22Rv1 (cell line): ENCODE measurements around the gene FBXL15.
A peak's percentile ranks its signal among the peaks of the same experiment; 100 is the strongest.

Experiments used
- H3K27ac ChIP-seq: fragments of 450-650 bp; 2 replicates; pipeline ENCODE4 v1.5.1; 2017
- CTCF ChIP-seq: fragments of 450-650 bp; IDR thresholded peaks from 2 replicates; pipeline ENCODE4 v1.5.1; 2017; ENCODE audit warnings: mild to moderate bottlenecking
- ZFX ChIP-seq: fragments of 450-650 bp; IDR thresholded peaks from 2 replicates; pipeline ENCODE4 v1.6.1; 2017; ENCODE audit warnings: antibody characterized with exemption, borderline replicate concordance

FBXL15 gene

GRCh38 chr10:102402512-102402896 lies 18.1 kb upstream of the FBXL15 start:
- TF ChIP-seq ZFX = no peak
- TF ChIP-seq CTCF = no peak
- peak overlapping the region; percentile 39 for H3K27ac ChIP-seq

GRCh38 chr10:102403115-102403514 lies 17.5 kb upstream of the FBXL15 start:
- peak overlapping the region; percentile 39 for H3K27ac ChIP-seq
- no peak for TF ChIP-seq CTCF
- TF ChIP-seq ZFX = no peak

GRCh38 chr10:102404361-102405107 lies 16.1 kb upstream of the FBXL15 start:
- peak overlapping the region; percentile 39; the same call in 1 of the 2 replicates for H3K27ac ChIP-seq
- TF ChIP-seq CTCF = no peak
- TF ChIP-seq ZFX = no peak

GRCh38 chr10:102405108-102405571 lies 15.5 kb upstream of the FBXL15 start:
- TF ChIP-seq ZFX (no peak), CTCF (no peak)
- H3K27ac ChIP-seq = no peak overlapping the region; the same call in 1 of the 2 replicates

GRCh38 chr10:102405632-102406031 lies 15.0 kb upstream of the FBXL15 start:
- TF ChIP-seq ZFX = no peak
- no peak for TF ChIP-seq CTCF
- peak overlapping the region; percentile 33; the same call in 1 of the 2 replicates for H3K27ac ChIP-seq

- TF ChIP-seq ZFX (no peak), CTCF (no peak)
Observed at GRCh38 chr10:102406815-102407214, 13.8 kb upstream of the FBXL15 start.

GRCh38 chr10:102407425-102408130 lies 13.1 kb upstream of the FBXL15 start:
- H3K27ac ChIP-seq = no peak overlapping the region
- no peak for TF ChIP-seq CTCF
- no peak for TF ChIP-seq ZFX

More at GRCh38 chr10:102406815-102407214, 13.8 kb upstream of the FBXL15 start:
- H3K27ac ChIP-seq = peak overlapping the region; percentile 33; the same call in 1 of the 2 replicates
